GM12878 (cell line): ENCODE results near the gene PITPNM1. TPM values are rescaled to one million over a fixed set of nuclear protein-coding genes. Genes with fewer than 3 reads are reported as not detected.

ENCODE experiments used
- CEBPB ChIP-seq, 2 experiments: fragments of 150-350 bp in 1 of 2; IDR thresholded peaks; 2 replicates each; pipeline ENCODE4 v1.6.1; 2012 to 2014; ENCODE audit warnings: low read depth in 2 of 2, low read length in 2 of 2, borderline replicate concordance in 1 of 2, inconsistent platforms in 1 of 2
- CHD1 ChIP-seq: IDR thresholded peaks from 2 replicates; pipeline ENCODE4 v1.6.1; 2012; ENCODE audit warnings: low read depth, low read length, improper control_type of control experiment
- CUX1 ChIP-seq: IDR thresholded peaks from 2 replicates; pipeline ENCODE4 v1.6.1; 2012; ENCODE audit warnings: improper control_type of control experiment, low read depth, low read length; ENCODE audit not compliant: insufficient replicate concordance
- E4F1 ChIP-seq: fragments of 450-650 bp; IDR thresholded peaks from 2 replicates; pipeline ENCODE4 v1.6.1; 2018; ENCODE audit warnings: borderline replicate concordance, mild to moderate bottlenecking; ENCODE audit not compliant: partially characterized antibody
- EGR1 ChIP-seq, 2 experiments: IDR thresholded peaks; 1 replicate in 1 of 2; 2 replicates in 1 of 2; pipeline ENCODE4 v1.6.1; 2011 to 2012; ENCODE audit warnings: low read depth in 2 of 2, low read length in 2 of 2, borderline replicate concordance in 1 of 2, mild to moderate bottlenecking in 1 of 2, moderate library complexity in 1 of 2
- ETV6 ChIP-seq, 2 experiments: fragments of 450-650 bp in 1 of 2; IDR thresholded peaks in 1 of 2; conservative IDR thresholded peaks in 1 of 2; 2 replicates each; pipeline ENCODE4 v1.6.1; 2014; ENCODE audit warnings: antibody characterized with exemption in 1 of 2, borderline replicate concordance in 1 of 2, low read depth in 1 of 2, mild to moderate bottlenecking in 1 of 2, moderate library complexity in 1 of 2
- FOS ChIP-seq: IDR thresholded peaks from 3 replicates; pipeline ENCODE4 v1.6.1; 2011; ENCODE audit warnings: borderline replicate concordance; ENCODE audit not compliant: insufficient read length; ENCODE audit errors: extremely low read depth
- HDAC2 ChIP-seq: fragments of 200-600 bp; sonication (generic); IDR thresholded peaks from 2 replicates; pipeline ENCODE4 v1.6.1; 2017
- IRF4 ChIP-seq: IDR thresholded peaks from 2 replicates; pipeline ENCODE4 v1.6.1; 2011; ENCODE audit warnings: low read depth, low read length
- JUND ChIP-seq: IDR thresholded peaks from 2 replicates; pipeline ENCODE4 v1.6.1; 2012; ENCODE audit warnings: low read depth, mild to moderate bottlenecking, low read length, improper control_type of control experiment, moderate library complexity
- KLF5 ChIP-seq: fragments of 450-650 bp; IDR thresholded peaks from 2 replicates; pipeline ENCODE4 v1.6.1; 2014; ENCODE audit warnings: mild to moderate bottlenecking; ENCODE audit not compliant: partially characterized antibody
- NFXL1 ChIP-seq: fragments of 450-650 bp; IDR thresholded peaks from 2 replicates; pipeline ENCODE4 v1.6.1; 2017; ENCODE audit warnings: antibody characterized with exemption, mild to moderate bottlenecking, borderline replicate concordance
- NR2C1 ChIP-seq: fragments of 450-650 bp; IDR thresholded peaks from 2 replicates; pipeline ENCODE4 v1.6.1; 2017; ENCODE audit warnings: antibody characterized with exemption, mild to moderate bottlenecking, moderate library complexity
- PAX8 ChIP-seq: fragments of 450-650 bp; IDR thresholded peaks from 2 replicates; pipeline ENCODE4 v1.6.1; 2017; ENCODE audit warnings: mild to moderate bottlenecking, moderate library complexity
- POLR2A ChIP-seq: IDR thresholded peaks from 2 replicates; pipeline ENCODE4 v1.6.1; 2011; ENCODE audit warnings: low read depth, mild to moderate bottlenecking, low read length
- RB1 ChIP-seq: fragments of 450-650 bp; formaldehyde crosslinking; IDR thresholded peaks from 2 replicates; pipeline ENCODE4 v1.6.1; 2017; ENCODE audit warnings: mild to moderate bottlenecking, borderline replicate concordance
- SMC3 ChIP-seq: IDR thresholded peaks from 2 replicates; pipeline ENCODE4 v1.6.1; 2011; ENCODE audit warnings: low read length, improper control_type of control experiment, borderline replicate concordance
- SUPT20H ChIP-seq: IDR thresholded peaks from 2 replicates; pipeline ENCODE4 v1.6.1; 2011; ENCODE audit warnings: low read depth, mild to moderate bottlenecking, low read length, moderate library complexity, borderline replicate concordance; ENCODE audit not compliant: control insufficient read depth
- TBL1XR1 ChIP-seq: IDR thresholded peaks from 2 replicates; pipeline ENCODE4 v1.6.1; 2012; ENCODE audit warnings: low read depth, low read length, improper control_type of control experiment
- TCF3 ChIP-seq: IDR thresholded peaks from 2 replicates; pipeline ENCODE4 v1.6.1; 2012; ENCODE audit warnings: low read depth, mild to moderate bottlenecking, low read length, borderline replicate concordance; ENCODE audit not compliant: insufficient read depth
- ZZZ3 ChIP-seq: IDR thresholded peaks from 2 replicates; pipeline ENCODE4 v1.6.1; 2011; ENCODE audit warnings: low read depth; ENCODE audit not compliant: control insufficient read depth, insufficient read length
- polyA plus RNA-seq, 11 experiments: library from polyadenylated mRNA; depleted of rRNA in 4 of 11; unstranded in 6 of 11; stranded (reverse) in 5 of 11; fragments of >200 nt; fragmentation: Nextera tagmentation in 4 of 11; fragmentation: Illumina TruSeq in 1 of 11; extraction: Ambion mirVana in 4 of 11; extraction: Trizol in 1 of 11; gene quantifications; 1 replicate in 1 of 11; 2 replicates in 10 of 11; pipeline versions ENCODE4 v1.2.1 to v1.2.3, GENCODE V29; 2011 to 2016; ENCODE audit warnings: inconsistent platforms in 2 of 11, missing spikeins in 2 of 11, low read depth in 1 of 11
- total RNA-seq, 4 experiments: library from RNA; depleted of rRNA in 3 of 4; stranded (reverse); fragments of >200 nt in 3 of 4; fragmentation: Illumina TruSeq in 1 of 4; extraction: Trizol in 1 of 4; gene quantifications; 2 replicates each; pipeline versions ENCODE4 v1.2.1 to v1.2.3, GENCODE V29; 2013 to 2021
- TF ChIP-seq, protein P1 (sequence below): IDR thresholded peaks from 2 replicates; pipeline ENCODE4 v1.6.1; 2011; ENCODE audit warnings: low read depth, mild to moderate bottlenecking, low read length, moderate library complexity, borderline replicate concordance; ENCODE audit errors: extremely low read depth

Gene PITPNM1
- total and polyA plus RNA-seq, 10 of the 15 experiments (the other 5 are each of a cell fraction or from before 2014, with no cell fraction given) = 0.11 to 56.8 (median 16.5) TPM

GRCh38 chr11:67486481-67487195 lies 18.5 kb downstream of the PITPNM1 start (continued):
- no peak for TF ChIP-seq E4F1
- no peak; the same call in 1 of the 2 replicates for TF ChIP-seq SMC3
- no peak for TF ChIP-seq FOS
- TF ChIP-seq KLF5 = no peak
- TF ChIP-seq RB1 = no peak
- peak; percentile 66 for TF ChIP-seq NR2C1
- peak; percentile 59 to 96 for TF ChIP-seq EGR1 (IDR thresholded peaks at IDR 0.05; ENCODE audit: borderline replicate concordance in 1 of 2, low read depth in 2 of 2, low read length in 2 of 2)
- TF ChIP-seq PAX8 = no peak
- TF ChIP-seq CUX1 = peak; percentile 94
- TF ChIP-seq POLR2A = peak; percentile 58
- no peak for TF ChIP-seq JUND
- no peak for TF ChIP-seq SUPT20H
- no peak for TF ChIP-seq ZZZ3
- TF ChIP-seq TCF3 = peak; percentile 97
- TF ChIP-seq IRF4 = peak; percentile 92
- TF ChIP-seq ETV6 (conservative IDR thresholded peaks at IDR 0.05 in 1 of 2, IDR thresholded peaks at IDR 0.05 in 1 of 2; ENCODE audit: borderline replicate concordance in 1 of 2, low read depth in 1 of 2) = peak in 1 of 2 experiments; percentile 37; a peak in 1 of 4 replicates
- peak; percentile 90; the same call in 1 of the 2 replicates for TF ChIP-seq TBL1XR1
- TF ChIP-seq CEBPB (IDR thresholded peaks at IDR 0.05; ENCODE audit: borderline replicate concordance in 1 of 2, low read depth in 2 of 2, low read length in 2 of 2) = 0 out of 4 replicates have a peak, but pooled peaks of 1 of the 2 experiments have one; percentile 14
- TF ChIP-seq, protein P1, sequence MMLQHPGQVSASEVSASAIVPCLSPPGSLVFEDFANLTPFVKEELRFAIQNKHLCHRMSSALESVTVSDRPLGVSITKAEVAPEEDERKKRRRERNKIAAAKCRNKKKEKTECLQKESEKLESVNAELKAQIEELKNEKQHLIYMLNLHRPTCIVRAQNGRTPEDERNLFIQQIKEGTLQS = no peak
- TF ChIP-seq HDAC2 = no peak
- TF ChIP-seq CHD1 = no peak
- TF ChIP-seq NFXL1 = no peak
